ENCODE measurements around the gene ZNF503.

The ZNF503 gene

GRCh38 chr10:75449382-75450074 is 48.0 kb upstream of the ZNF503 start:
- Histone ChIP-seq H3K4me2 (ENCODE audit: insufficient read depth, low read length, poor library complexity, severe bottlenecking) (no peak overlapping the region), H3K14ac (ENCODE audit: low read length) (no peak overlapping the region), H3K23ac (ENCODE audit: low read depth, low read length, poor library complexity) (no peak overlapping the region), H2AK5ac (ENCODE audit: low read depth, low read length) (no peak overlapping the region), H2BK15ac (ENCODE audit: low read length) (no peak overlapping the region), H3K9me3 (replicated peaks in 1 of 2; ENCODE audit: control insufficient read depth in 2 of 2, insufficient read depth in 1 of 2, low read depth in 1 of 2, low read length in 2 of 2) (peaks cover 3 to 4% of the 10 kb centered on the region in 2 donors), H3K27ac (replicated peaks; ENCODE audit: low read length) (no peak overlapping the region), H3K4ac (ENCODE audit: low read length) (no peak overlapping the region), H2AFZ (ENCODE audit: low read length) (peak overlapping the region; percentile 13), H3K4me1 (ENCODE audit: control insufficient read depth in 2 of 2, insufficient read depth in 1 of 2, low read depth in 1 of 2, low read length in 2 of 2) (peaks cover 14 to 35% of the 10 kb centered on the region in 2 donors), H3K4me3 (ENCODE audit: low read length in 2 of 2) (no peak overlapping the region), H3K27me3 (ENCODE audit: control insufficient read depth in 3 of 3, insufficient read depth in 3 of 3, low read depth in 1 of 3, low read length in 3 of 3) (peaks cover 0 to 7% (median 3%) of the 10 kb centered on the region in 3 experiments), H4K91ac (ENCODE audit: low read depth, low read length, poor library complexity) (no peak overlapping the region), H3K79me1 (ENCODE audit: low read depth, low read length) (no peaks in the 10 kb centered on the region), H2BK120ac (ENCODE audit: low read depth, low read length) (no peak overlapping the region), H3K36me3 (replicated peaks in 1 of 2; ENCODE audit: control insufficient read depth in 2 of 2, insufficient read depth in 2 of 2, low read length in 2 of 2) (no peaks in the 10 kb centered on the region), H3K18ac (ENCODE audit: low read length) (no peak overlapping the region), H4K8ac (ENCODE audit: low read depth, low read length) (no peak overlapping the region), H2BK5ac (ENCODE audit: low read length) (no peak overlapping the region), H3K9ac (ENCODE audit: low read depth, low read length, poor library complexity) (no peak overlapping the region), H2BK12ac (ENCODE audit: low read length) (no peak overlapping the region)
- WGBS, 2 donors (ENCODE audit: extremely low coverage in 2 of 2, insufficient read length in 2 of 2, insufficient replicate concordance in 1 of 2) = no CpG with 5 or more reads among the region's 7 CpGs
- DNase-seq (ENCODE audit: low spot score) = no peak

GRCh38 chr10:75448166-75448565 is 46.6 kb upstream of the ZNF503 start:
- no peak overlapping the region for H3K9ac ChIP-seq (ENCODE audit: low read depth, low read length, poor library complexity)
- H3K18ac ChIP-seq (ENCODE audit: low read length) = peak overlapping the region; percentile 22
- no peak overlapping the region for H2BK15ac ChIP-seq (ENCODE audit: low read length)
- H2BK120ac ChIP-seq (ENCODE audit: low read depth, low read length) = no peak overlapping the region
- H2AFZ ChIP-seq (ENCODE audit: low read length) = no peak overlapping the region
- H4K8ac ChIP-seq (ENCODE audit: low read depth, low read length) = no peak overlapping the region
- no peak overlapping the region for H2BK12ac ChIP-seq (ENCODE audit: low read length)
- no peak overlapping the region for H3K4me3 ChIP-seq (ENCODE audit: low read length in 2 of 2)
- H3K4ac ChIP-seq (ENCODE audit: low read length) = no peak overlapping the region
- H3K4me1 ChIP-seq (ENCODE audit: control insufficient read depth in 2 of 2, insufficient read depth in 1 of 2, low read depth in 1 of 2, low read length in 2 of 2) = peaks cover 14 to 33% of the 10 kb centered on the region in 2 donors
- no peak overlapping the region for H4K91ac ChIP-seq (ENCODE audit: low read depth, low read length, poor library complexity)
- H3K27me3 ChIP-seq (ENCODE audit: control insufficient read depth in 3 of 3, insufficient read depth in 3 of 3, low read depth in 1 of 3, low read length in 3 of 3) = peaks cover 0 to 7% (median 3%) of the 10 kb centered on the region in 3 experiments
- H3K14ac ChIP-seq (ENCODE audit: low read length) = peak overlapping the region; percentile 97
- H3K36me3 ChIP-seq (replicated peaks in 1 of 2; ENCODE audit: control insufficient read depth in 2 of 2, insufficient read depth in 2 of 2, low read length in 2 of 2) = no peaks in the 10 kb centered on the region
- no peak overlapping the region for H2AK5ac ChIP-seq (ENCODE audit: low read depth, low read length)
- no peak overlapping the region for H2BK5ac ChIP-seq (ENCODE audit: low read length)
- peaks cover 7 to 17% of the 10 kb centered on the region in 2 donors for H3K9me3 ChIP-seq (replicated peaks in 1 of 2; ENCODE audit: control insufficient read depth in 2 of 2, insufficient read depth in 1 of 2, low read depth in 1 of 2, low read length in 2 of 2)
- H3K23ac ChIP-seq (ENCODE audit: low read depth, low read length, poor library complexity) = no peak overlapping the region
- no CpG with 5 or more reads among the region's 2 CpGs for WGBS, 2 donors (ENCODE audit: extremely low coverage in 2 of 2, insufficient read length in 2 of 2, insufficient replicate concordance in 1 of 2)
- H3K4me2 ChIP-seq (ENCODE audit: insufficient read depth, low read length, poor library complexity, severe bottlenecking) = no peak overlapping the region
- H3K79me1 ChIP-seq (ENCODE audit: low read depth, low read length) = no peaks in the 10 kb centered on the region
- no peak for DNase-seq (ENCODE audit: low spot score)
- H3K27ac ChIP-seq (replicated peaks; ENCODE audit: low read length) = no peak overlapping the region

DNA sequence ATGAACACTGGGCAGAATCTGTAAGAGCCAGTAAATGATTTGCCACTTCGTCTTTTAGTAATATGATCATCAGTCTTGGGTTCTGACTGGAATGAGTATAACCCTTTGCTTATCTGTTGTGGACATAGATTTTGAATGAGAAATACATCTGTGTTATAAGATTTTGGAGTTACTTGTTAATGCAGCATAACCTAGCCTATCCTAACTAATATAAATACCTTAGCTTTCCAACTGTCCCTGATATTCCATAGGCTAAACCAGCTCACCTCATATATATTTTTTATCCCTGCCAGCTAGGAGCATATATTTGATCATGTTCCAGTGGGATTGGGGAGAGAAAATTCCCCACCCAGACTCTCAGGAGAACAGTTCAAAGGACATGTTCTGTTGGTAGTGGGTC is 44.9 kb upstream of the ZNF503 start:
- no peaks in the 10 kb centered on the region for H3K79me1 ChIP-seq (ENCODE audit: low read depth, low read length)
- no peak overlapping the region for H2BK12ac ChIP-seq (ENCODE audit: low read length)
- no peak for DNase-seq (ENCODE audit: low spot score)
- no peaks in the 10 kb centered on the region for H3K36me3 ChIP-seq (replicated peaks in 1 of 2; ENCODE audit: control insufficient read depth in 2 of 2, insufficient read depth in 2 of 2, low read length in 2 of 2)
- H3K9ac ChIP-seq (ENCODE audit: low read depth, low read length, poor library complexity) = no peak overlapping the region
- H3K4me2 ChIP-seq (ENCODE audit: insufficient read depth, low read length, poor library complexity, severe bottlenecking) = no peak overlapping the region
- H4K8ac ChIP-seq (ENCODE audit: low read depth, low read length) = no peak overlapping the region
- peaks cover 7 to 24% of the 10 kb centered on the region in 2 donors for H3K9me3 ChIP-seq (replicated peaks in 1 of 2; ENCODE audit: control insufficient read depth in 2 of 2, insufficient read depth in 1 of 2, low read depth in 1 of 2, low read length in 2 of 2)
- no peak overlapping the region for H2AK5ac ChIP-seq (ENCODE audit: low read depth, low read length)
- no peak overlapping the region for H3K27ac ChIP-seq (replicated peaks; ENCODE audit: low read length)
- H3K4me1 ChIP-seq (ENCODE audit: control insufficient read depth in 2 of 2, insufficient read depth in 1 of 2, low read depth in 1 of 2, low read length in 2 of 2) = peaks cover 8 to 19% of the 10 kb centered on the region in 2 donors
- no CpG with 5 or more reads among the region's 1 CpG for WGBS, 2 donors (ENCODE audit: extremely low coverage in 2 of 2, insufficient read length in 2 of 2, insufficient replicate concordance in 1 of 2)
- H3K4me3 ChIP-seq (ENCODE audit: low read length in 2 of 2) = no peak overlapping the region
- H4K91ac ChIP-seq (ENCODE audit: low read depth, low read length, poor library complexity) = no peak overlapping the region
- H3K27me3 ChIP-seq (ENCODE audit: control insufficient read depth in 3 of 3, insufficient read depth in 3 of 3, low read depth in 1 of 3, low read length in 3 of 3) = peaks cover 0 to 3% (median 2%) of the 10 kb centered on the region in 3 experiments
- H3K4ac ChIP-seq (ENCODE audit: low read length) = no peak overlapping the region
- H3K18ac ChIP-seq (ENCODE audit: low read length) = no peak overlapping the region
- H2AFZ ChIP-seq (ENCODE audit: low read length) = no peak overlapping the region
- no peak overlapping the region for H2BK15ac ChIP-seq (ENCODE audit: low read length)
- H2BK120ac ChIP-seq (ENCODE audit: low read depth, low read length) = no peak overlapping the region
- no peak overlapping the region for H3K23ac ChIP-seq (ENCODE audit: low read depth, low read length, poor library complexity)
- H2BK5ac ChIP-seq (ENCODE audit: low read length) = no peak overlapping the region
- no peak overlapping the region for H3K14ac ChIP-seq (ENCODE audit: low read length)

GRCh38 chr10:75444781-75445386 is 43.3 kb upstream of the ZNF503 start:
- no peak overlapping the region for H3K4me3 ChIP-seq (ENCODE audit: low read length in 2 of 2)
- no peak overlapping the region for H4K91ac ChIP-seq (ENCODE audit: low read depth, low read length, poor library complexity)
- peaks cover 3 to 6% of the 10 kb centered on the region in 2 donors for H3K4me1 ChIP-seq (ENCODE audit: control insufficient read depth in 2 of 2, insufficient read depth in 1 of 2, low read depth in 1 of 2, low read length in 2 of 2)
- H3K18ac ChIP-seq (ENCODE audit: low read length) = no peak overlapping the region
- no peak overlapping the region for H3K4ac ChIP-seq (ENCODE audit: low read length)
- H2BK12ac ChIP-seq (ENCODE audit: low read length) = no peak overlapping the region
- H3K9ac ChIP-seq (ENCODE audit: low read depth, low read length, poor library complexity) = no peak overlapping the region
- H3K27me3 ChIP-seq (ENCODE audit: control insufficient read depth in 3 of 3, insufficient read depth in 3 of 3, low read depth in 1 of 3, low read length in 3 of 3) = no peaks in the 10 kb centered on the region
- no peak overlapping the region for H3K23ac ChIP-seq (ENCODE audit: low read depth, low read length, poor library complexity)
- H4K8ac ChIP-seq (ENCODE audit: low read depth, low read length) = no peak overlapping the region
- no peak overlapping the region for H2AFZ ChIP-seq (ENCODE audit: low read length)
- H3K79me1 ChIP-seq (ENCODE audit: low read depth, low read length) = no peaks in the 10 kb centered on the region
- no peak overlapping the region for H3K14ac ChIP-seq (ENCODE audit: low read length)
- WGBS, 2 donors (ENCODE audit: extremely low coverage in 2 of 2, insufficient read length in 2 of 2, insufficient replicate concordance in 1 of 2) = no CpG with 5 or more reads among the region's 3 CpGs
- H3K27ac ChIP-seq (replicated peaks; ENCODE audit: low read length) = no peak overlapping the region
- DNase-seq (ENCODE audit: low spot score) = no peak
- no peak overlapping the region for H2BK120ac ChIP-seq (ENCODE audit: low read depth, low read length)
- no peak overlapping the region for H3K4me2 ChIP-seq (ENCODE audit: insufficient read depth, low read length, poor library complexity, severe bottlenecking)
- H3K9me3 ChIP-seq (replicated peaks in 1 of 2; ENCODE audit: control insufficient read depth in 2 of 2, insufficient read depth in 1 of 2, low read depth in 1 of 2, low read length in 2 of 2) = peaks cover 7 to 24% of the 10 kb centered on the region in 2 donors
- no peak overlapping the region for H2BK5ac ChIP-seq (ENCODE audit: low read length)
- H2BK15ac ChIP-seq (ENCODE audit: low read length) = no peak overlapping the region
- no peak overlapping the region for H2AK5ac ChIP-seq (ENCODE audit: low read depth, low read length)
- no peaks in the 10 kb centered on the region for H3K36me3 ChIP-seq (replicated peaks in 1 of 2; ENCODE audit: control insufficient read depth in 2 of 2, insufficient read depth in 2 of 2, low read length in 2 of 2)
